Measurements from ENCODE around the gene ARMC2. TPM values are rescaled to one million over a fixed set of nuclear protein-coding genes. Genes with fewer than 3 reads are reported as not detected.

Gene ARMC2
- total RNA-seq, 1 donor: 0.86 TPM

DNA sequence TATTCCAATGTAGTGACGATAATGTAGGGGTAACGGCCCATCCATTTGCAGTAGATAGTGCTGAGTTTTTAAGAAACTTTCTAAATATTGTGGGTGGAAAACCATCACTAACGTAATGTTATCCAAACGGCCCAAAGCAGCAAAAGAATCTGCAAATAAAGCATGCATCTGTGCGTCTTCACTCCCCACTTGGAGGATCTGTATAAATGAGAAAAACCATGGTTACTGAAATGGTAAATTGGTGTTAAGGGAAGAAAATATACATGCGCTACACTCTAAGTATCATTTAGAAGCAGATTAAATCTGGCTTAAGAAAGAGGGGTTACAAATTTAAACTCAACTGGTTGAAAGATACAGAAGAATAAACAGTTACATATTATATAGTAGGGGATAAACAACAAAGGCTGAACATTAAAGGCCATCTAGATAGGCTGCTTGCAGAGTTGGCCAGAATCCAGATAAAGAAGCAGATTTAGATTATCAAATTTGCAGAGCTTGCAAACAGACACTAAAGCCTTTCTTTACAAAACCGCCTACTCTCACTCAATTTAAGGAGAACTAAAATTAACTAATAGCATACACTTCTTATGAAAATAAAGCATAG is 153.2 kb downstream of the ARMC2 start:
- TF ChIP-seq, protein P1, sequence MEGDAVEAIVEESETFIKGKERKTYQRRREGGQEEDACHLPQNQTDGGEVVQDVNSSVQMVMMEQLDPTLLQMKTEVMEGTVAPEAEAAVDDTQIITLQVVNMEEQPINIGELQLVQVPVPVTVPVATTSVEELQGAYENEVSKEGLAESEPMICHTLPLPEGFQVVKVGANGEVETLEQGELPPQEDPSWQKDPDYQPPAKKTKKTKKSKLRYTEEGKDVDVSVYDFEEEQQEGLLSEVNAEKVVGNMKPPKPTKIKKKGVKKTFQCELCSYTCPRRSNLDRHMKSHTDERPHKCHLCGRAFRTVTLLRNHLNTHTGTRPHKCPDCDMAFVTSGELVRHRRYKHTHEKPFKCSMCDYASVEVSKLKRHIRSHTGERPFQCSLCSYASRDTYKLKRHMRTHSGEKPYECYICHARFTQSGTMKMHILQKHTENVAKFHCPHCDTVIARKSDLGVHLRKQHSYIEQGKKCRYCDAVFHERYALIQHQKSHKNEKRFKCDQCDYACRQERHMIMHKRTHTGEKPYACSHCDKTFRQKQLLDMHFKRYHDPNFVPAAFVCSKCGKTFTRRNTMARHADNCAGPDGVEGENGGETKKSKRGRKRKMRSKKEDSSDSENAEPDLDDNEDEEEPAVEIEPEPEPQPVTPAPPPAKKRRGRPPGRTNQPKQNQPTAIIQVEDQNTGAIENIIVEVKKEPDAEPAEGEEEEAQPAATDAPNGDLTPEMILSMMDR (IDR thresholded peaks at IDR 0.05; ENCODE audit: insufficient read depth, low read depth, low read length): no peak
- DNase-seq (ENCODE audit: low read depth): no peak
- no peak overlapping the region for H3K4me3 ChIP-seq (ENCODE audit: low read depth, low read length)

DNA sequence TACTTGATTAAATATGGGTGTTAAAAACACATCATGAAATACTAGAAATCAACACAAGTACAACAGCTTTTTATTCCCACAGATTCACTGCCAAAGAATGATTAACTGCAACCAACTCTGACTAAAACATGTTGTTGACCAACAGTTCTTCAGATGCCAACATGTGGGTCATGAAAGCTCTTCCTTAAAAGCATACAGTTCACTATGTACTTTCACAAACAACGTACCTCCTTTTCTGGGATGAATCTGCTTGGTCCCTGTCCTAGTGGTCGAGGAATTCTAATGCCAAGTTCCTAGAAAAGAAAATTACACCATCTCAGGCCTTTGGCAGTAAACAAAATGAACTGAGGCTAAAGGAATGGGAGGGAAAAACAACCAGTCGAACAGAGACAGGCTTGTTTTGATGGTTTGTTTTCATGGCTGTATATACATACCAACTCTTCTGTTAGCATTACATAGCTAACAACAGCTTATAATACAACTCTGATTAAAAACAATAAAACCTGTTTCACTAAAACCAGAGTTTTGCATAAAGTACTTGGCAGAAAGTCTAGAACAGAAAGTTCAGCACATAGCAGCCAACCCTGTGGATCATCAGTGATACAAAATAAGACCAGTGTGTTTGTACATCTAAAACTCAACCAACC is 154.0 kb downstream of the ARMC2 start:
- TF ChIP-seq, protein P1 (IDR thresholded peaks at IDR 0.05; ENCODE audit: insufficient read depth, low read depth, low read length): no peak
- peak; percentile 69 for DNase-seq (ENCODE audit: low read depth)
- no peak overlapping the region for H3K4me3 ChIP-seq (ENCODE audit: low read depth, low read length)

DNA sequence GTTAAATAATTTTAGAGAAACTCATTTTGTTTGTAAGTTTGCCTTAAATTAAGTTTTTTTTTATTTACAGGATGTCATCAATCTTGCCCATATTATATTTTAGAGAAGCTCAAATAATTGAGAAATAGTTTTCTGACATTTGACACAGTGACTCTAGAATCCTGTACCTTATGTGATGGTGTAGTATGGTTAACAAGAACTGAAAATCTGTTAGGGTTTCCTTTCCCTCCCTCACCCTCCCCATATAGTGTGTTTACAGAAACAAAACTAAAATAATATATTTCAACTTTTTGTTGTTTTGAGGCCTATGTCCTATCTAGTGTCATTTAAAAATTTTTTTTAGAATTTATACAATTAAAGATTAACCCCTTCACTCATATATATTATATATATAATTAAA is 154.7 kb downstream of the ARMC2 start:
- no peak overlapping the region for H3K4me3 ChIP-seq (ENCODE audit: low read depth, low read length)
- TF ChIP-seq, protein P1 (IDR thresholded peaks at IDR 0.05; ENCODE audit: insufficient read depth, low read depth, low read length): no peak

DNA sequence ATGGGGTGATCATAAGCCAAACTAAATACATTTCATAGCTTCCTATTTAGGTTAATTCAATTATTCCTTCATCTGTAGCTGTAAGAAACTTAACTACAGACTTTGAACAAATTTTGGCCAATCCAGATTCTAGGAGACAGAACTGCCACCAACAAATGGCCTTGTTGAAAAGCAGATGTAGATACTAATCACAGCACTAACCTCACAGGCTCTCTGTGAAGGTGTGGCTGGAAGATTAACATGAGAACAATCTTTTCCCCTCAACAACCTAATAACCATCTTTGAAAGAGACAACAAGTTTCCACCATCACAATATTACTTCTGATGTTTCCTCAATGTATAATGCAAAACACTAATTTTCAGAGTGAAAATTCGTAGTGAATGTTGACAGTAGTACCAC is 158.6 kb downstream of the ARMC2 start:
- TF ChIP-seq, protein P1 (IDR thresholded peaks at IDR 0.05; ENCODE audit: insufficient read depth, low read depth, low read length): no peak
- DNase-seq (ENCODE audit: low read depth): no peak
- no peak overlapping the region for H3K4me3 ChIP-seq (ENCODE audit: low read depth, low read length)

More for the DNA sequence above, 154.7 kb downstream of the ARMC2 start:
- no peak for DNase-seq (ENCODE audit: low read depth)

DNA sequence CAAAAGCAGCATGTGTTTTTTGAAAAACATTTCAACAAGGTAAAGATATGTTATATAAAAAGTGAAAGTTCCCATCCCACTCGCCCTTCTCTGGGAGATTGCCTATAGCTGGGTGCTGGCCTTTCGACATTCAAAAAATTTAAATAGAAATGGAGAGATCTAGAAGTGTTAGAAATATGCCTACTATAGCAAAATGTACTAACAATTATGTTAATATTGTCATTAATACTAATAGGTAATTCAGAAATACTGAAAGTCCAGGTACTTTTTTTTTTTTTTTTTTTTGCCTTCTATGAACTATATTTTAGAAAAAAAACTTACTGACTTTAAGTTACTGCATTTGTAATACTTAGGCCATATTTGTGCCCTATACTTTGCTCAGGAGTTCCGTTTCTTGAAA is 159.3 kb downstream of the ARMC2 start:
- peak overlapping the region; percentile 86 for H3K4me3 ChIP-seq (ENCODE audit: low read depth, low read length)
- TF ChIP-seq, protein P1 (IDR thresholded peaks at IDR 0.05; ENCODE audit: insufficient read depth, low read depth, low read length): no peak
- DNase-seq (ENCODE audit: low read depth): no peak

DNA sequence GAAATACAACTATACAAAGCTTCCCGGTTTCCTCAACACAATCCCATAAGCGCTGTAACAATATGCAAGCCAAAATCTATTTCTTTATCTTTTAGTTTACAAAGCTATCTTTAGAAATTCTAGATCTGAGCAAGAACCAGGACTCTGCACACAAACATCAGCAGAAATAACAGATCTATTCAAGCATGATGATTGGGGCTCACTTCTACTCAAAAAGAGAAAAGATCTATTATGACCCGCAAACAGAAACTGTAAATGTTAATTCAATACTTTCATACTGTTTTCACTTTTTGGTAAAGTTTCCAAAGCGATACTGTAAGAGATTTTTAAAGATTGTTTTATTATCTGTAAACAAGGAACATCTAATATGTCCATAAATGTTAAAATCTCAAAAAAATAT is 159.8 kb downstream of the ARMC2 start:
- TF ChIP-seq, protein P1 (IDR thresholded peaks at IDR 0.05; ENCODE audit: insufficient read depth, low read depth, low read length): no peak
- H3K4me3 ChIP-seq (ENCODE audit: low read depth, low read length): peak overlapping the region; percentile 86
- DNase-seq (ENCODE audit: low read depth): no peak
